GM12878 (cell line): ENCODE measurements around the gene SPATA31D1. TPM values are rescaled to one million over a fixed set of nuclear protein-coding genes. Genes with fewer than 3 reads are reported as not detected.

ENCODE experiments used
- ATAC-seq: fragments of 200-7000 bp; cut with Tn5 transposase; 3 replicates; pipeline ENCODE4 v1.9.1; 2020; ENCODE audit warnings: mild to moderate bottlenecking, moderate library complexity
- BruUV-seq: library from RNA; stranded (reverse); fragments of 400-500 nt; replicated peaks from 2 replicates; lab custom pipeline; 2021; lab: Mats Ljungman, UMichigan
- CTCF ChIA-PET: fragments of 300-600 bp; sonication (Branson Sonifier 250); formaldehyde crosslinking; extraction: SDS; loops from one replicate; lab custom pipeline; 2021; ENCODE audit warnings: inconsistent platforms; lab: Yijun Ruan, JAX
- POLR2A ChIA-PET: fragments of 350-600 bp; formaldehyde crosslinking; extraction: SDS; loops from one replicate; lab custom pipeline; 2021; ENCODE audit warnings: inconsistent platforms; lab: Charles Lee
- RAD21 ChIA-PET: fragments of 300-600 bp; sonication (Branson Sonifier 250); formaldehyde crosslinking; loops from one replicate; lab custom pipeline; 2023; ENCODE audit warnings: antibody characterized with exemption; ENCODE audit not compliant: unreplicated experiment; lab: Charles Lee
- SMC1A ChIA-PET: fragments of 300-600 bp; sonication (Branson Sonifier 250); formaldehyde crosslinking; loops from one replicate; lab custom pipeline; 2023; ENCODE audit not compliant: unreplicated experiment, uncharacterized antibody; lab: Charles Lee
- DNase-seq: peaks from one replicate; pipeline ENCODE4 v3.0.0-alpha.2; 2011; ENCODE audit warnings: low read depth, low spot score
- FAIRE-seq: peaks from 3 replicates; lab custom pipeline; 2011; peaks lifted over from hg19 to GRCh38; lab: Jason Lieb, UNC
- H2AFZ ChIP-seq: 2 replicates; pipeline ENCODE4 v1.6.0; 2011; ENCODE audit warnings: low read depth, low read length, control low read depth; ENCODE audit not compliant: control insufficient read depth
- H3K27ac ChIP-seq: 2 replicates; pipeline ENCODE4 v1.5.1; 2011; ENCODE audit warnings: control low read depth; ENCODE audit not compliant: control insufficient read depth, insufficient read depth
- H3K27me3 ChIP-seq, 2 experiments: replicated peaks in 1 of 2; 2 replicates each; pipeline versions ENCODE4 v1.6.0 to v1.6.1; 2011; ENCODE audit warnings: low read length in 1 of 2; ENCODE audit not compliant: control insufficient read depth in 2 of 2, insufficient read depth in 2 of 2
- H3K36me3 ChIP-seq, 2 experiments: 2 replicates each; pipeline ENCODE4 v1.5.1; 2011; ENCODE audit warnings: low read length in 1 of 2; ENCODE audit not compliant: control insufficient read depth in 2 of 2, insufficient read depth in 2 of 2
- H3K4me1 ChIP-seq: 2 replicates; pipeline ENCODE4 v1.6.1; 2011; ENCODE audit warnings: mild to moderate bottlenecking, low read length, moderate library complexity, mixed read lengths; ENCODE audit not compliant: control insufficient read depth, insufficient read depth
- H3K4me2 ChIP-seq: 2 replicates; pipeline ENCODE4 v1.6.0; 2011; ENCODE audit warnings: control low read depth; ENCODE audit not compliant: control insufficient read depth, insufficient read depth
- H3K4me3 ChIP-seq: fragments of 200-600 bp; sonication (generic); 2 replicates; pipeline ENCODE4 v1.5.1; 2016
- H3K79me2 ChIP-seq: 2 replicates; pipeline ENCODE4 v1.6.0; 2011; ENCODE audit warnings: low read length; ENCODE audit not compliant: control insufficient read depth, insufficient read depth
- H3K9ac ChIP-seq: 2 replicates; pipeline ENCODE4 v1.8.0; 2011; ENCODE audit warnings: low read length, control low read depth, mixed read lengths; ENCODE audit not compliant: control insufficient read depth, insufficient read depth
- H3K9me3 ChIP-seq: replicated peaks from 3 replicates; pipeline ENCODE4 v1.5.1; 2011; ENCODE audit warnings: mild to moderate bottlenecking, low read length; ENCODE audit not compliant: control insufficient read depth, insufficient read depth
- H4K20me1 ChIP-seq: 2 replicates; pipeline ENCODE4 v1.6.0; 2011; ENCODE audit not compliant: control insufficient read depth, insufficient read depth
- ATF3 ChIP-seq: IDR thresholded peaks from 2 replicates; pipeline ENCODE4 v1.6.1; 2011; ENCODE audit warnings: low read depth, mild to moderate bottlenecking, low read length, moderate library complexity, borderline replicate concordance; ENCODE audit errors: extremely low read depth
- HDAC6 ChIP-seq: fragments of 200-600 bp; sonication (generic); IDR thresholded peaks from one replicate; pipeline ENCODE4 v1.8.0; 2017; ENCODE audit warnings: antibody characterized with exemption; ENCODE audit not compliant: unreplicated experiment
- NFXL1 ChIP-seq: fragments of 450-650 bp; IDR thresholded peaks from 2 replicates; pipeline ENCODE4 v1.6.1; 2017; ENCODE audit warnings: antibody characterized with exemption, mild to moderate bottlenecking, borderline replicate concordance
- NR2C1 ChIP-seq: fragments of 450-650 bp; IDR thresholded peaks from 2 replicates; pipeline ENCODE4 v1.6.1; 2017; ENCODE audit warnings: antibody characterized with exemption, mild to moderate bottlenecking, moderate library complexity
- RAD21 ChIP-seq: IDR thresholded peaks from 2 replicates; pipeline ENCODE4 v1.6.1; 2011; ENCODE audit warnings: mild to moderate bottlenecking, low read depth, low read length, moderate library complexity; ENCODE audit not compliant: insufficient read depth
- RBBP5 ChIP-seq: fragments of 200-600 bp; sonication (generic); conservative IDR thresholded peaks from 2 replicates; pipeline ENCODE4 v1.6.1; 2016
- SIX5 ChIP-seq: IDR thresholded peaks from 2 replicates; pipeline ENCODE4 v1.6.1; 2011; ENCODE audit warnings: mild to moderate bottlenecking, low read depth, low read length, moderate library complexity; ENCODE audit not compliant: severe bottlenecking
- SUPT20H ChIP-seq: IDR thresholded peaks from 2 replicates; pipeline ENCODE4 v1.6.1; 2011; ENCODE audit warnings: low read depth, mild to moderate bottlenecking, low read length, moderate library complexity, borderline replicate concordance; ENCODE audit not compliant: control insufficient read depth
- ZZZ3 ChIP-seq: IDR thresholded peaks from 2 replicates; pipeline ENCODE4 v1.6.1; 2011; ENCODE audit warnings: low read depth; ENCODE audit not compliant: control insufficient read depth, insufficient read length
- WGBS: methylation state at CpG from one replicate; pipeline ENCODE4 v1.1.6; 2016; ENCODE audit warnings: low lambda C conversion rate; ENCODE audit not compliant: insufficient replicate concordance, insufficient coverage; ENCODE audit errors: missing lambda C conversion rate; 5-methylcytosine and 5-hydroxymethylcytosine counted together
- in situ Hi-C: fragments of 300-500 bp; cut with MboI; formaldehyde crosslinking; loops from 9 replicates; pipeline ENCODE4 v1.14.3; 2018; ENCODE audit warnings: mixed read lengths
- intact Hi-C: fragments of 100-400 bp; cut with micrococcal nuclease; formaldehyde crosslinking; loops from one replicate; pipeline ENCODE4 v1.14.2; 2022; ENCODE audit not compliant: unreplicated experiment
- polyA plus RNA-seq, 11 experiments: library from polyadenylated mRNA; depleted of rRNA in 4 of 11; unstranded in 6 of 11; stranded (reverse) in 5 of 11; fragments of >200 nt; fragmentation: Nextera tagmentation in 4 of 11; fragmentation: Illumina TruSeq in 1 of 11; extraction: Ambion mirVana in 4 of 11; extraction: Trizol in 1 of 11; gene quantifications; 1 replicate in 1 of 11; 2 replicates in 10 of 11; pipeline versions ENCODE4 v1.2.1 to v1.2.3, GENCODE V29; 2011 to 2016; ENCODE audit warnings: inconsistent platforms in 2 of 11, missing spikeins in 2 of 11, low read depth in 1 of 11
- total RNA-seq, 4 experiments: library from RNA; depleted of rRNA in 3 of 4; stranded (reverse); fragments of >200 nt in 3 of 4; fragmentation: Illumina TruSeq in 1 of 4; extraction: Trizol in 1 of 4; gene quantifications; 2 replicates each; pipeline versions ENCODE4 v1.2.1 to v1.2.3, GENCODE V29; 2013 to 2021

The SPATA31D1 gene
- total and polyA plus RNA-seq, 10 of the 15 experiments (the other 5 are each of a cell fraction or from before 2014, with no cell fraction given), result 0.01 to 0.45 (median 0.05) TPM; not detected in 4

- intact Hi-C loops (no loop called here), in situ Hi-C loops (no loop called here)
- Histone ChIP-seq H3K9me3 (no peaks in the 10 kb centered on the region), H3K4me1 (no peaks in the 10 kb centered on the region), H3K79me2 (no peaks in the 10 kb centered on the region), H3K4me3 (no peak overlapping the region), H3K27me3 (no peaks in the 10 kb centered on the region), H3K27ac (no peak overlapping the region), H3K36me3 (no peaks in the 10 kb centered on the region), H2AFZ (no peak overlapping the region), H3K9ac (no peak overlapping the region), H3K4me2 (no peak overlapping the region), H4K20me1 (no peaks in the 10 kb centered on the region)
- ChIA-PET SMC1A (no interaction called here), POLR2A (no interaction called here), RAD21 (no interaction called here), CTCF (no interaction called here)
- TF ChIP-seq SUPT20H (no peak), RBBP5 (no peak), HDAC6 (no peak), ZZZ3 (no peak), ATF3 (no peak), RAD21 (no peak), NR2C1 (no peak), NFXL1 (no peak), SIX5 (no peak)
- DNase-seq, result no peak
- 43% methylated on average over 1 of the region's 1 CpG for WGBS
- no peak for ATAC-seq
- FAIRE-seq, result no peak
- no TSS peak for BruUV-seq
Observed at GRCh38 chr9:82024908-82025307, 36.3 kb downstream of the SPATA31D1 start.
